HG03097 (cell line): ENCODE measurements around the gene GRIK5.
"Not testable (repeated sequence)": the region's sequence is repeated elsewhere in the genome, so short reads cannot be mapped to it uniquely, and the experiment has no call there.

ENCODE experiments used
- ATAC-seq: cut with Tn5 transposase; IDR thresholded peaks from one replicate; pipeline ENCODE4 v1.9.1; 2021; ENCODE audit not compliant: unreplicated experiment, low FRiP score

The GRIK5 gene

GRCh38 chr19:42053037-42053935 is 16.7 kb downstream of the GRIK5 start:
- ATAC-seq, result no peak

- no peak for ATAC-seq
Measured at GRCh38 chr19:42052241-42052863, 17.7 kb downstream of the GRIK5 start.

GRCh38 chr19:42051166-42052115 is 18.6 kb downstream of the GRIK5 start:
- no peak for ATAC-seq

GRCh38 chr19:42048992-42049391 is 21.0 kb downstream of the GRIK5 start:
- ATAC-seq, result no peak

GRCh38 chr19:42045575-42045974 is 24.4 kb downstream of the GRIK5 start:
- no peak for ATAC-seq

- no peak for ATAC-seq
Measured at GRCh38 chr19:42042455-42043170, 27.4 kb downstream of the GRIK5 start.

- not testable (repeated sequence) for ATAC-seq
Measured at GRCh38 chr19:42040491-42040890, 29.5 kb downstream of the GRIK5 start.

GRCh38 chr19:42040031-42040430 is 30.0 kb downstream of the GRIK5 start:
- ATAC-seq, result no peak

- ATAC-seq, result no peak
Measured at GRCh38 chr19:42038666-42039065, 31.3 kb downstream of the GRIK5 start.

GRCh38 chr19:42037649-42038048 is 32.4 kb downstream of the GRIK5 start:
- ATAC-seq, result no peak

- not testable (repeated sequence) for ATAC-seq
Measured at GRCh38 chr19:42034640-42035391, 35.2 kb downstream of the GRIK5 start.

GRCh38 chr19:42033413-42033812 is 36.6 kb downstream of the GRIK5 start:
- no peak for ATAC-seq

- no peak for ATAC-seq
Measured at GRCh38 chr19:42032431-42032830, 37.6 kb downstream of the GRIK5 start.

- ATAC-seq, result no peak
Measured at GRCh38 chr19:42030645-42031440, 39.2 kb downstream of the GRIK5 start.

- no peak for ATAC-seq
Measured at GRCh38 chr19:42028304-42029216, 41.4 kb downstream of the GRIK5 start.

- ATAC-seq, result no peak
Measured at GRCh38 chr19:42024622-42025111, 45.3 kb downstream of the GRIK5 start.

GRCh38 chr19:42023943-42024260 is 46.1 kb downstream of the GRIK5 start:
- no peak for ATAC-seq
